Nephron progenitor cell (in vitro differentiated cells): ENCODE data around the gene KCNC1.

Source experiments
- DNase-seq: peaks from one replicate; pipeline ENCODE4 v3.0.0; 2021
- H3K27ac Mint-ChIP-seq: 2 replicates; pipeline ENCODE4 v1.8.0; 2021; ENCODE audit warnings: mild to moderate bottlenecking, moderate library complexity, mixed read lengths
- H3K27me3 Mint-ChIP-seq: 2 replicates; pipeline ENCODE4 v1.8.0; 2021; ENCODE audit warnings: mild to moderate bottlenecking, low read depth, mixed read lengths; ENCODE audit not compliant: poor library complexity
- H3K36me3 Mint-ChIP-seq: 2 replicates; pipeline ENCODE4 v1.8.0; 2021; ENCODE audit warnings: low read depth, mixed read lengths
- H3K4me1 Mint-ChIP-seq: 2 replicates; pipeline ENCODE4 v1.8.0; 2021; ENCODE audit warnings: mixed read lengths
- H3K4me3 Mint-ChIP-seq: 2 replicates; pipeline ENCODE4 v1.8.0; 2021; ENCODE audit warnings: mild to moderate bottlenecking, moderate library complexity, mixed read lengths
- H3K9me3 Mint-ChIP-seq: 2 replicates; pipeline ENCODE4 v1.8.0; 2021; ENCODE audit warnings: mild to moderate bottlenecking, moderate library complexity, mixed read lengths
- TF ChIP-seq, protein P1 (sequence below): fragments of 200-600 bp; sonication (generic); IDR thresholded peaks from 2 replicates; pipeline ENCODE4 v1.5.0; 2021; ENCODE audit warnings: antibody characterized with exemption

KCNC1 gene

DNA sequence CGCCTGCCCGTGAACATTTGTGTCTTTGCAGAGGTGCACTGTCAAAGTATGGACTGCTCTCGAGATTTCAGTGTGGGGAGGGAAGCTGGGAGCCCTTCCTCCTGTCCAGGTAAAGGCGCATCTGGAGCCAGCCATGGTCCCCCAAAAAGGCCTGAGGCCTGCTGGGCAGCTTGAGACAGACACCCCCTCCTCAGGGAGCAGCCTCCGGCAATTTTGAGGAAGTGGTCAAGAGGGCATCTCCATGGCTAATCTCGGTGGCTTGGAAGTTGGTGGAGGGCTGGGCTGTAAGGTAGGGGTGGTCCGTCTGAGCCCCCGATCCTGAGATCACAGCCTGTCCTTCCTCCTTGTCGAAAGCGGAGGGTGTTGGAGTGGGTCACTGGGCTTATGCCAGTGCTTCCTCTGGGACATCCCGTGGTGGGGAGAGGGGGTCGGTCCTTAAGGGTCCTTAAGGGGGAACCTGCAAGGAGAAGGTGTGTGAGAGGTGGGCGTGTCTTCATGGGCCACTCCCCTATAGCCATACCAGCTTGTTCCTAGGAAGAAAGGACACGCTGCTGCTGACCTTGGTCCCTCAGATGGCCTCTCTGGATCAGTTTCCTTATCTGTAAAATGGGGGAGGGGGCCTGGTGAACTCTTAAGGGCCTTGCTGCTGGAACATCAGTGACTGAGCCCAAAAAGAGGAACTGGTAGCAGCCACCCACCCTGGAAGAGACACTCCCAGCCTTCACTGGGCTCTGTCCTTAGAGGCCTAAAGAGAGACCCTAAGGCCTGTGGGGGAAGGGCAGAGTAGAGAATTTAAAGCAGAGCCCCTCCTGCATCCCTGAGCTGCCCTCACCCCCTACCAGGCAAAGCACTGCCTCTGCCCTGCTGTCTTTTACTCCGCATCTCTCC lies 2.6 kb downstream of the KCNC1 start:
- H3K4me3 Mint-ChIP-seq: peak overlapping the region; percentile 60
- H3K9me3 Mint-ChIP-seq: no peaks in the 10 kb centered on the region
- peaks cover 61% of the 10 kb centered on the region for H3K27me3 Mint-ChIP-seq
- H3K4me1 Mint-ChIP-seq: peaks cover 32% of the 10 kb centered on the region
- no peaks in the 10 kb centered on the region for H3K36me3 Mint-ChIP-seq
- peak overlapping the region; percentile 1 for H3K27ac Mint-ChIP-seq
- no peak for DNase-seq
- TF ChIP-seq, protein P1, sequence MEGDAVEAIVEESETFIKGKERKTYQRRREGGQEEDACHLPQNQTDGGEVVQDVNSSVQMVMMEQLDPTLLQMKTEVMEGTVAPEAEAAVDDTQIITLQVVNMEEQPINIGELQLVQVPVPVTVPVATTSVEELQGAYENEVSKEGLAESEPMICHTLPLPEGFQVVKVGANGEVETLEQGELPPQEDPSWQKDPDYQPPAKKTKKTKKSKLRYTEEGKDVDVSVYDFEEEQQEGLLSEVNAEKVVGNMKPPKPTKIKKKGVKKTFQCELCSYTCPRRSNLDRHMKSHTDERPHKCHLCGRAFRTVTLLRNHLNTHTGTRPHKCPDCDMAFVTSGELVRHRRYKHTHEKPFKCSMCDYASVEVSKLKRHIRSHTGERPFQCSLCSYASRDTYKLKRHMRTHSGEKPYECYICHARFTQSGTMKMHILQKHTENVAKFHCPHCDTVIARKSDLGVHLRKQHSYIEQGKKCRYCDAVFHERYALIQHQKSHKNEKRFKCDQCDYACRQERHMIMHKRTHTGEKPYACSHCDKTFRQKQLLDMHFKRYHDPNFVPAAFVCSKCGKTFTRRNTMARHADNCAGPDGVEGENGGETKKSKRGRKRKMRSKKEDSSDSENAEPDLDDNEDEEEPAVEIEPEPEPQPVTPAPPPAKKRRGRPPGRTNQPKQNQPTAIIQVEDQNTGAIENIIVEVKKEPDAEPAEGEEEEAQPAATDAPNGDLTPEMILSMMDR: no peak

GRCh38 chr11:17738151-17738973 lies 3.8 kb downstream of the KCNC1 start:
- no peak for DNase-seq
- Mint-ChIP-seq H3K27ac (no peak overlapping the region), H3K36me3 (no peaks in the 10 kb centered on the region), H3K27me3 (peaks cover 49% of the 10 kb centered on the region), H3K9me3 (no peaks in the 10 kb centered on the region), H3K4me3 (no peak overlapping the region), H3K4me1 (peaks cover 32% of the 10 kb centered on the region)
- TF ChIP-seq, protein P1: no peak

DNA sequence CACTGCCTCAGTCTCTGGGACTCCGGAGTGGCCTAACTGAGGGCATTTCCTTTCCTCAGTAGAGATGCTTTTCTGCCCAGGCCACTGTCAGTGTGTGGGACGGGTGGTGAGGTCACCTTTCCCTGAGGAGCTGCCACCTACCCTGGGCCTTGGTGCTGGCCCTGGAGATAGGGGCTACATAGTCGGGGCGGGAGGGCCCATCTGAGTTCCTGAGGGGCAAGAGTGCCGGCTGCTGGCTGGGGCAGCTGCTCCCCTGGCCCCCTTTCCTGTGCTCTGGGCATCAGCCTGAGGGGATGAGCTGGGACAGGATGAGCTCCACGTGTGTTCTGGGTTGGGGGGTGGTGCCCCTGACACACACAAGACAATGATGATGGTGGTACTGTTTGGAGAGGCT lies 5.4 kb downstream of the KCNC1 start:
- no peak overlapping the region for H3K27ac Mint-ChIP-seq
- H3K9me3 Mint-ChIP-seq: no peaks in the 10 kb centered on the region
- peaks cover 48% of the 10 kb centered on the region for H3K27me3 Mint-ChIP-seq
- H3K36me3 Mint-ChIP-seq: no peaks in the 10 kb centered on the region
- no peak for DNase-seq
- no peak overlapping the region for H3K4me3 Mint-ChIP-seq
- TF ChIP-seq, protein P1: no peak
- peaks cover 23% of the 10 kb centered on the region for H3K4me1 Mint-ChIP-seq

DNA sequence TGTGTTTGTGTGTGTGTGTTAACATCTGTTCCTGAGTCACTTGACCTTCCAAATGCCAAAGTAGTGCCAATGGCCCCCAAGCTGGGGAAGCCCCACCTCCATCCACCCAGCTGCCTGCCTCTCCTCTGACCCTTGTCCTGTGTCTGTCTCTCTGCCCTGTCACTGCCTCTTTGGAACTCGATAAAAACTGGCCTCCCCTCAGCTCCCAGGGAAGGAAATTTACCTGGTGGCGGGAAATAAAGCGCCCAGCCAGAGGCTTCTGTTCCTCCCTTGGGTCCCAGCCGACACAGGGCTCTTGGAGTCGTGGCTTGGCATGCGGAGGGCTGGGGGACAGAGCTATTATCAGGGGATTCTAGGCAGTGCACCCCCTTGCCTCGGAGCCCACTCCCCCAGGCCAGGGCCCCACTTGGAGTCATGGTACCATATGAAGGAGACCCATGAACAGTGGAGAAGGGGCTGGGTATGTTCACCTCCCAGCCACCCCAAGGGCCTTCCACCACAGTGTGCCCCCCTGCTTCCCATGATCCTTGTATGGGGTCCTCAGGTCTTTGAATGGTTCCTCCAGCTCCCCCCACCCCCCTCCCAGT lies 6.2 kb downstream of the KCNC1 start:
- no peak for DNase-seq
- Mint-ChIP-seq H3K27ac (no peak overlapping the region), H3K27me3 (peaks cover 44% of the 10 kb centered on the region), H3K9me3 (no peaks in the 10 kb centered on the region), H3K36me3 (no peaks in the 10 kb centered on the region), H3K4me1 (peaks cover 23% of the 10 kb centered on the region), H3K4me3 (no peak overlapping the region)
- TF ChIP-seq, protein P1: no peak

DNA sequence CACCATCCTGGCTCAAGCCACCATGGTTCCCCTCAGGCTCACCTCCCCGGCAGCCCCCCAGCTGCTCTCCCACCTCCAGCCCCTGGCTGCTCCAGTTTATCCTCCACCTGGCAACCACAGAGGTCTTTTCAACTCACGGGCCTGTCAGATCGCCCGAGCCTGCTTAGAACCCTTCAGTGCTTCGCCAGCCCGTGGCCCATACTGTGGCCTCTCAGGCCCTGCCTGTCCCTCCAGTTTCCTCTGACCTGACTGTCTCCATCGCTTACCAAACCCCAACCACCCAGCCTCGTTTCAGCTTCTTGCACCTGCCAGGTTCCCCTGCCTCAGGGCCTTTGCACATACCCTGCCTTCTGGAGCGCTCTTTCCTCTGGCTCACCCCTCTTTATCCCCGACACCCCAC lies 6.9 kb downstream of the KCNC1 start:
- TF ChIP-seq, protein P1: no peak
- no peak overlapping the region for H3K27ac Mint-ChIP-seq
- no peak for DNase-seq
- no peaks in the 10 kb centered on the region for H3K9me3 Mint-ChIP-seq
- H3K4me3 Mint-ChIP-seq: no peak overlapping the region
- peaks cover 38% of the 10 kb centered on the region for H3K27me3 Mint-ChIP-seq
- no peaks in the 10 kb centered on the region for H3K36me3 Mint-ChIP-seq
- H3K4me1 Mint-ChIP-seq: peaks cover 22% of the 10 kb centered on the region
